ENCODE measurements around the gene ZNF335.

Gene ZNF335

GRCh38 chr20:45970646-45971424 lies 1.2 kb downstream of the ZNF335 start:
- ChIA-PET CTCF (interaction anchor here (0.7 to 1.5 kb wide), 4 partner anchors 10 to 122 kb away, joined by 3 read pairs; no protein-coding TSS in a partner anchor), POLR2A (interaction anchor here (0.8 to 3.6 kb wide), 6 partner anchors 29 to 148 kb away, joined by 3 to 28 read pairs (median 4); partner anchors contain the start of genes PCIF1 and SNX21)
- TF ChIP-seq ELF4 (IDR thresholded peaks at IDR 0.05) (no peak), SP1 (IDR thresholded peaks at IDR 0.05) (no peak), FOXM1 (IDR thresholded peaks at IDR 0.05; ENCODE audit: borderline replicate concordance) (no peak)
- TF ChIP-seq, protein P1, sequence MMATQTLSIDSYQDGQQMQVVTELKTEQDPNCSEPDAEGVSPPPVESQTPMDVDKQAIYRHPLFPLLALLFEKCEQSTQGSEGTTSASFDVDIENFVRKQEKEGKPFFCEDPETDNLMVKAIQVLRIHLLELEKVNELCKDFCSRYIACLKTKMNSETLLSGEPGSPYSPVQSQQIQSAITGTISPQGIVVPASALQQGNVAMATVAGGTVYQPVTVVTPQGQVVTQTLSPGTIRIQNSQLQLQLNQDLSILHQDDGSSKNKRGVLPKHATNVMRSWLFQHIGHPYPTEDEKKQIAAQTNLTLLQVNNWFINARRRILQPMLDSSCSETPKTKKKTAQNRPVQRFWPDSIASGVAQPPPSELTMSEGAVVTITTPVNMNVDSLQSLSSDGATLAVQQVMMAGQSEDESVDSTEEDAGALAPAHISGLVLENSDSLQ (IDR thresholded peaks at IDR 0.05), result no peak
- no peak for DNase-seq (ENCODE audit: extremely low spot score)

GRCh38 chr20:45969712-45970634 lies 2.0 kb downstream of the ZNF335 start:
- TF ChIP-seq BHLHE40 (IDR thresholded peaks at IDR 0.05; ENCODE audit: borderline replicate concordance), result no peak
- TF ChIP-seq TARDBP (IDR thresholded peaks at IDR 0.05), result no peak
- TF ChIP-seq L3MBTL2 (conservative IDR thresholded peaks at IDR 0.05), result peak; percentile 39; the same call in 1 of the 2 replicates
- CTCF ChIA-PET, result interaction anchor here (0.6 to 1.7 kb wide), 14 partner anchors 8 to 164 kb away, joined by 3 to 8 read pairs (median 3); no protein-coding TSS in a partner anchor
- peak; percentile 58 for DNase-seq (ENCODE audit: extremely low spot score)
- POLR2A ChIA-PET, result interaction anchor here (0.5 to 3.6 kb wide), 8 partner anchors 29 to 148 kb away, joined by 3 to 28 read pairs (median 4); partner anchors contain the start of genes PCIF1, SNX21 and ZSWIM1

DNA sequence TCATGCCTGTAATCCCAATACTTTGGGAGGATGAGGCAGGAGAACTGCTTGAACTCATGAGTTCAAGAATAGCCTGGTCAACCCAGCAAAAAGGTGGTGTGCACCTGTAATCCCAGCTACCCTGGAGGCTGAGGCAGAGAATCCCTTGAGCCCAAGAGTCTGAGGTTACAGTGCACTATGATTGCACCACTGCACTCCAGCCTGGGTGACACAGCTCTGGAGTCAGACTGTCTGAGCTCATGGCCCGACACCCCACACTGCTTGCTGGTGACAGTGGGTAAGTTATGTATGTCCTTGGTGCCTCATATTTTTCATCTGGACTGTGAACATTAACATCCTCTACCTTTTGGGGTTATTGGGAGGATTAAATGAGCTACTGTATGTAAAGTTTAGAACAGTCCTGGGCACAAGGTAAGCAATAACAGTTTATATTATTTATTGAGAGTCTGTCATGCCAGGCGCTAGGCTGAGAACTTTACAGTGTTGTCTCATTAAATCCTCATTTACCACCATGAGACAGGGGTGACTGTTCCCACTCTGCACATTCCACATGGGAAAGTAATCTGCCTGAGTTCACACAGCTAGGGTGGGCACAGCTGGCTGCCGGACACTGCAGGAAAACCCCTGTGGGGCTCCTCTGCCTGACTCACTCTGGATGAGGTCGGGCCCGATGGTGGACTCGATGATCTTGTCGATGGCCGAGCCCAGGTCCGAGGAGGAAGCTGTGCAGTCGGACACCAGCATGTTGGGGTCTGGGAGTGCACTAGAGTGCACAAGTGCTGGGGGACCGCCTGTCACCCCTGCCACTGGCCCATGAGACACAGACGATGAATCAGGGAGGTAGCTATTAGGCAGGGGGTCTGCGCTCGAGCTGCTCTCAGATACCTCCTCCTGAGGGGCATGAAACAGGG lies 2.9 kb downstream of the ZNF335 start:
- ChIA-PET CTCF (interaction anchor here (0.6 to 1.7 kb wide), 10 partner anchors 8 to 163 kb away, joined by 3 to 8 read pairs (median 4); no protein-coding TSS in a partner anchor), POLR2A (interaction anchor here (0.5 to 3.6 kb wide), 4 partner anchors 35 to 135 kb away, joined by 3 to 28 read pairs (median 4); partner anchors contain the start of genes PCIF1, SNX21 and ZSWIM1)
- TF ChIP-seq LEF1 (IDR thresholded peaks at IDR 0.05; ENCODE audit: borderline replicate concordance), result no peak
- no peak for TF ChIP-seq TARDBP (IDR thresholded peaks at IDR 0.05)
- TF ChIP-seq L3MBTL2 (conservative IDR thresholded peaks at IDR 0.05), result no peak
- TF ChIP-seq BHLHE40 (IDR thresholded peaks at IDR 0.05; ENCODE audit: borderline replicate concordance), result no peak
- TF ChIP-seq ARNT (IDR thresholded peaks at IDR 0.05), result no peak
- no peak for TF ChIP-seq CTBP1 (IDR thresholded peaks at IDR 0.05; ENCODE audit: borderline replicate concordance)
- TF ChIP-seq FOXM1 (IDR thresholded peaks at IDR 0.05; ENCODE audit: borderline replicate concordance), result no peak
- no peak for TF ChIP-seq SUZ12 (IDR thresholded peaks at IDR 0.05)
- no peak for TF ChIP-seq NFRKB (IDR thresholded peaks at IDR 0.05)
- TF ChIP-seq, protein P1 (IDR thresholded peaks at IDR 0.05), result no peak
- no peak for TF ChIP-seq ZNF384 (IDR thresholded peaks at IDR 0.05)
- no peak for TF ChIP-seq HDGF (IDR thresholded peaks at IDR 0.05; ENCODE audit: borderline replicate concordance)
- TF ChIP-seq SP1 (IDR thresholded peaks at IDR 0.05), result no peak
- TF ChIP-seq ELF4 (IDR thresholded peaks at IDR 0.05), result no peak
- TF ChIP-seq FOXK2 (IDR thresholded peaks at IDR 0.05), result no peak
- no peak for TF ChIP-seq FOXA1 (IDR thresholded peaks at IDR 0.05)
- DNase-seq (ENCODE audit: extremely low spot score), result no peak

- DNase-seq (ENCODE audit: extremely low spot score), result no peak
- ChIA-PET POLR2A (interaction anchor here (3.6 kb wide), 1 partner anchor 34 kb away, joined by 28 read pairs; the partner anchor contains the start of gene PCIF1), CTCF (interaction anchor here (1.7 kb wide), 1 partner anchor 10 kb away, joined by 6 read pairs; no protein-coding TSS in a partner anchor)
- TF ChIP-seq FOXK2 (IDR thresholded peaks at IDR 0.05) (no peak), ARNT (IDR thresholded peaks at IDR 0.05) (no peak), SUZ12 (IDR thresholded peaks at IDR 0.05) (no peak), LEF1 (IDR thresholded peaks at IDR 0.05; ENCODE audit: borderline replicate concordance) (no peak)
- TF ChIP-seq, protein P1 (IDR thresholded peaks at IDR 0.05), result no peak
Observed at GRCh38 chr20:45968081-45968671, 3.8 kb downstream of the ZNF335 start.

DNA sequence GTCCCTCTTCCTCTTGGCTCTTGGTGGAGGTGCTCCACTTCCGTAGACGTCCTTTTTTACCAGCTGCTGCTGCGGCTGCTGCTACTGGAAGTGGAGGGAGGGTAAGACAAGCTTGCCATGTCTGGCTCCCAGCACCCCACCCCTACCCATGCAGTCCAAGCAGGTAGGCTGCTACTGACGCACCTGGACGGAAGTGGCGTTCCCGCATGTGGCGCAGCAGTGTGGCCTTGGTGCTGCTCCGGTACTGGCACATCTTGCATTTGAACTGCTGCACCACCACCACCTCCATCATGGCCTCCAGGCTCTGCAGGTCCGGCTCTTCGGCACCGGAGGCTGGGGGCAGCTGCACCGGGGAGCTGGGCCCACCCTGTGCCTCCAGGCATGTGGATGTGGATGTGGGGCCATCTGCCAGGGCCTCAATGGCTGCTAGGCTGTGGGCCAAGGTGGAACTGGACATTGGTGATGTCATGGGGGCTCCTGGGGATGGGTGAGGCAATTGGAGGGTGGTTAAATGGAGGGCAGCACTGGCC lies 4.4 kb downstream of the ZNF335 start:
- CTCF ChIA-PET, result interaction anchor here (1.7 kb wide), 1 partner anchor 11 kb away, joined by 6 read pairs; no protein-coding TSS in a partner anchor
- TF ChIP-seq, protein P1 (IDR thresholded peaks at IDR 0.05), result no peak
- TF ChIP-seq BHLHE40 (IDR thresholded peaks at IDR 0.05; ENCODE audit: borderline replicate concordance) (no peak), ARNT (IDR thresholded peaks at IDR 0.05) (no peak), HDGF (IDR thresholded peaks at IDR 0.05; ENCODE audit: borderline replicate concordance) (no peak), CTBP1 (IDR thresholded peaks at IDR 0.05; ENCODE audit: borderline replicate concordance) (no peak), LEF1 (IDR thresholded peaks at IDR 0.05; ENCODE audit: borderline replicate concordance) (no peak), SUZ12 (IDR thresholded peaks at IDR 0.05) (no peak), FOXA1 (IDR thresholded peaks at IDR 0.05) (no peak), NFRKB (IDR thresholded peaks at IDR 0.05) (no peak), ZNF384 (IDR thresholded peaks at IDR 0.05) (no peak), L3MBTL2 (conservative IDR thresholded peaks at IDR 0.05) (no peak), FOXM1 (IDR thresholded peaks at IDR 0.05; ENCODE audit: borderline replicate concordance) (no peak), ELF4 (IDR thresholded peaks at IDR 0.05) (no peak), SP1 (IDR thresholded peaks at IDR 0.05) (no peak), TARDBP (IDR thresholded peaks at IDR 0.05) (no peak), FOXK2 (IDR thresholded peaks at IDR 0.05) (no peak)
- POLR2A ChIA-PET, result no interaction called here
- no peak for DNase-seq (ENCODE audit: extremely low spot score)

All from HEK293T (cell line).